ENCODE data around the gene RPGRIP1. TPM values are rescaled to one million over a fixed set of nuclear protein-coding genes. Genes with fewer than 3 reads are reported as not detected.

RPGRIP1 gene
- total RNA-seq, 2 donors from 2014 or later: 0.40 TPM; not detected in 1

DNA sequence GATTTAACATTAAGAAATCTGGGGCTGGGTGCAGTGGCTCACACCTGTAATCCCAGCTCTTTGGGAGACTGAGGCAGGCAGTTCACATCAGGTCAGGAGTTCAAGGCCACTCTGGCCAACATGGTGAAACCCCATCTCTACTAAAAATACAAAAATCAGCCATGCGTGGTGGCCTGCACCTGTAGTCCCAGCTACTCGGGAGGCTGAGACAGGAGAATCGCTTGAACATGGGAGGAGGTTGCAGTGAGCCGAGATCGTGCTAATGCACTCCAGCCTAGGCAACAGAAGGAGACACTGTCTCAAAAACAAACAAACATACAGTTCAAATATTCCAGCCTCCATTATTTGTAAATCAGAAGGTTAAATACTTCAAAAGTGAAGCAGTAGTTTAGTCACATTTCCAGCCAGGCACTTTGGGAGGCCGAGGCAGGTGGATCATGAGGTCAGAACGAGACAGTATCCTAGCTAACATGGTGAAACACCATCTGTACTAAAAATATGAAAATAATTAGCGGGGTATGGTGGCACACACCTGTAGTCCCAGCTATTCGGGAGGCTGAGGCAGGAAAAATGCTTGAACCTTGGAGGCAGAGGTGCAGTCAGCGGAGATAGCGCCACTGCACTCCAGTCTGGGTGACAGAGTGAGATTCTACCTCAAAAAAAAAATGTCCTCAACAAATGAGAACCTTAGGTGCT, 40.9 kb upstream of the RPGRIP1 start:
- TF ChIP-seq, protein P1, sequence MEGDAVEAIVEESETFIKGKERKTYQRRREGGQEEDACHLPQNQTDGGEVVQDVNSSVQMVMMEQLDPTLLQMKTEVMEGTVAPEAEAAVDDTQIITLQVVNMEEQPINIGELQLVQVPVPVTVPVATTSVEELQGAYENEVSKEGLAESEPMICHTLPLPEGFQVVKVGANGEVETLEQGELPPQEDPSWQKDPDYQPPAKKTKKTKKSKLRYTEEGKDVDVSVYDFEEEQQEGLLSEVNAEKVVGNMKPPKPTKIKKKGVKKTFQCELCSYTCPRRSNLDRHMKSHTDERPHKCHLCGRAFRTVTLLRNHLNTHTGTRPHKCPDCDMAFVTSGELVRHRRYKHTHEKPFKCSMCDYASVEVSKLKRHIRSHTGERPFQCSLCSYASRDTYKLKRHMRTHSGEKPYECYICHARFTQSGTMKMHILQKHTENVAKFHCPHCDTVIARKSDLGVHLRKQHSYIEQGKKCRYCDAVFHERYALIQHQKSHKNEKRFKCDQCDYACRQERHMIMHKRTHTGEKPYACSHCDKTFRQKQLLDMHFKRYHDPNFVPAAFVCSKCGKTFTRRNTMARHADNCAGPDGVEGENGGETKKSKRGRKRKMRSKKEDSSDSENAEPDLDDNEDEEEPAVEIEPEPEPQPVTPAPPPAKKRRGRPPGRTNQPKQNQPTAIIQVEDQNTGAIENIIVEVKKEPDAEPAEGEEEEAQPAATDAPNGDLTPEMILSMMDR (IDR thresholded peaks at IDR 0.05): no peak
- no peak for DNase-seq
- no peak overlapping the region for H3K4me3 ChIP-seq
- no peaks in the 10 kb centered on the region for H3K27me3 ChIP-seq
- intact Hi-C loops (cut with DNase I): no loop called here
- H3K36me3 ChIP-seq: no peaks in the 10 kb centered on the region
- H3K9me3 ChIP-seq: no peaks in the 10 kb centered on the region
- H3K4me1 ChIP-seq: peaks cover 3% of the 10 kb centered on the region
- H3K9ac ChIP-seq (ENCODE audit: low read depth in 2 of 2, low read length in 2 of 2): no peak overlapping the region
- no peak overlapping the region for H3K27ac ChIP-seq

DNA sequence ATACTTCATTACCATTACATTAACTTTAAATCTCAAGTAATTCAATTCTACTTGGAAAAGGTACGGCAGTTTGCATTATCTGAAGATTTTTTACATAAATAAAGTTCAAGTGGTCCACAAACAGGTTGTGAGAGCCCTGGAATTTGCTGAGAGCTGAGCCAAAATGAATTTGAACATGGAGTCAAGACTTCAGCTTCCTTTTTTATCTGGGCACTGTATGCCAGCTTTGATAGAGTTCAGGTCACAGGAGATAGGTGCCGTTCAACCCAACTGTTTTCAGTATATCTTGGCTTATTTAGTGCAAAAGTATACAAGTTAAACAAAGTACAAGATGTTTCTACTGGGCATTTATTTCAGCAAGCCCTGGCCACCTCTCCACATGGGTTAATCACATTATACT, 39.5 kb upstream of the RPGRIP1 start:
- intact Hi-C loops (cut with DNase I): no loop called here
- no peak overlapping the region for H3K4me3 ChIP-seq
- peaks cover 3% of the 10 kb centered on the region for H3K4me1 ChIP-seq

DNA sequence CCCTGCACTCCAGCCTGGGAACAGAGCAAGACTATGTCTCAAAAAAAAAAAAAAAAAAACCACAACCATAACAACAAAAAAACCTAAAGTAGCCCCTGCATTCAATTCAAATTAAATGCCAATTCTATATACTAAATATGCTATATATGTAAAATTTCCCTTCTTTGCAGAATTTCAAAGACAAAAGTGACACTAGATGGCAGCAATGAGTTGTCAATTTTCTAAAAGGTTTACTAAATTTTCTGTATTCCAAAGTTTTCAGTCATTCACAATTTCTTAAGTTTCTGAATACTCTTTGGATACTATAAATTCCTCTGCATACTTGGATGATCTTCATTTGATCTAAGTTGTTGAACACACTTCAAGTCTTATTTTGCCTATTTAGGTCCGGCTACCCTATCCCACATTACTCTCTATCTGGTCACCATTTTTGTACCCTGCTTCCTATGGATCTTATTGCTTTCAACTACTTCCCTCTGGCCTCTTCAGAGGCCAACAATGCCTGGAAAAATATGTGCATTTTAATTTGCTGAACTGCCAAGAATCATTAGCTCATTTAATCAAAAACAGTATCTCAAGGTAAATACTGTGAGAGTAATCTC, 38.6 kb upstream of the RPGRIP1 start:
- Histone ChIP-seq H3K27ac (no peak overlapping the region), H3K4me1 (peaks cover 3% of the 10 kb centered on the region), H3K27me3 (no peaks in the 10 kb centered on the region), H3K36me3 (no peaks in the 10 kb centered on the region), H3K9ac (ENCODE audit: low read depth in 2 of 2, low read length in 2 of 2) (no peak overlapping the region), H3K9me3 (no peaks in the 10 kb centered on the region), H3K4me3 (no peak overlapping the region)
- intact Hi-C loops (cut with DNase I): no loop called here
- DNase-seq: no peak
- TF ChIP-seq, protein P1 (IDR thresholded peaks at IDR 0.05): peak; percentile 24

More for the DNA sequence above, 39.5 kb upstream of the RPGRIP1 start:
- Histone ChIP-seq H3K27ac (no peak overlapping the region), H3K9ac (ENCODE audit: low read depth in 2 of 2, low read length in 2 of 2) (no peak overlapping the region), H3K27me3 (no peaks in the 10 kb centered on the region), H3K36me3 (no peaks in the 10 kb centered on the region), H3K9me3 (no peaks in the 10 kb centered on the region)
- TF ChIP-seq, protein P1 (IDR thresholded peaks at IDR 0.05): no peak
- no peak for DNase-seq

DNA sequence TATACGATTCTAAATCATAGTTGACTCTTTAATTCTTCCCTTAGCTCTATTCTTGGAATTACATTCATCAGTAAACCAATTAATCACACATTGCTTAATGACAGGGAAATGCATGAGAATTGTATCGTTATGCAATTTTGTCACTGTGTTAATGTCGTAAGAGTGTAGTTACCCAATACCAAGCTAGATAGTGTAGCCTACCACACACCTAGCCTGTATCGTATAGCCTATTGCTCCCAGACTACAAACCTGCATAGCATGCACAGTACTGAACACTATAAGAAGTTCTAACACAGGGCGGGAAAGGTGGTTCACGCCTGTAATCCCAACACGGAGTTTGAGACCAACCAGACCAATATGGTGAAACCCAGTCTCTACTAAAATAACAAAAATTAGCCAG, 35.3 kb upstream of the RPGRIP1 start:
- no peak overlapping the region for H3K4me3 ChIP-seq
- no peak for DNase-seq
- H3K27me3 ChIP-seq: no peaks in the 10 kb centered on the region
- intact Hi-C loops (cut with DNase I): no loop called here
- H3K27ac ChIP-seq: no peak overlapping the region
- peaks cover 4% of the 10 kb centered on the region for H3K36me3 ChIP-seq
- no peaks in the 10 kb centered on the region for H3K9me3 ChIP-seq
- H3K9ac ChIP-seq (ENCODE audit: low read depth in 2 of 2, low read length in 2 of 2): no peak overlapping the region
- H3K4me1 ChIP-seq: no peaks in the 10 kb centered on the region
- TF ChIP-seq, protein P1 (IDR thresholded peaks at IDR 0.05): no peak

DNA sequence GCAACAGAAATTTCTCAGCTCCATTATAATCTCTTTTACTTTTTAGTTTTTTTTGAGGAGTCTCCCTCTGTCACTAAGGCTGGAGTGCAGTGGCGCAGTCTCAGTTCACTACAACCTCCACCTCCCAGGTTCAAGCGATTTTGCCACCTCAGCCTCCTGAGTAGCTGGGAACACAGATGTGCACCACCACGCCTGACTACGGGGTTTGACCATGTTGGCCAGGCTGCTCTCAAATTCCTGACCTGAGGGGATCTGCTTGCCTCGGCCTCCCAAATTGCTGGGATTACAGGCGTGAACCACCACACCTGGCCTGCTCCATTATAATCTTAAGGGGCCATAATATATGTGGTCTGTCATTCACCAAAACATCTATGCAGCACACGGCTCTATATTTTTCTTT, 34.1 kb upstream of the RPGRIP1 start:
- intact Hi-C loops (cut with DNase I): no loop called here
- Histone ChIP-seq H3K4me1 (no peaks in the 10 kb centered on the region), H3K27me3 (no peaks in the 10 kb centered on the region), H3K4me3 (no peak overlapping the region), H3K9me3 (no peaks in the 10 kb centered on the region), H3K36me3 (peaks cover 13% of the 10 kb centered on the region), H3K27ac (no peak overlapping the region), H3K9ac (ENCODE audit: low read depth in 2 of 2, low read length in 2 of 2) (no peak overlapping the region)
- TF ChIP-seq, protein P1 (IDR thresholded peaks at IDR 0.05): no peak
- DNase-seq: no peak

All from colonic mucosa (tissue), 4 donors.